Thoracic aorta (tissue), 2 donors: ENCODE measurements around the gene TSHZ2. TPM values are rescaled to one million over a fixed set of nuclear protein-coding genes. Genes with fewer than 3 reads are reported as not detected.

Source experiments
- ATAC-seq: fragments of 150-250 bp; one replicate; pipeline ENCODE4 v1.8.0; 2017; ENCODE audit warnings: low read depth; ENCODE audit not compliant: insufficient number of reproducible peaks, low FRiP score
- DNase-seq: peaks from one replicate; pipeline ENCODE4 v3.0.0-alpha.2; 2020; ENCODE audit warnings: low spot score
- H3K27ac ChIP-seq, 2 donors: fragments of 200-600 bp; sonication (generic); 1 replicate in 1 of 2; 2 replicates in 1 of 2; pipeline ENCODE4 v1.5.1; 2016; ENCODE audit warnings: mild to moderate bottlenecking in 2 of 2, moderate library complexity in 2 of 2
- H3K27me3 ChIP-seq: fragments of 200-600 bp; sonication (generic); replicated peaks from 2 replicates; pipeline ENCODE4 v1.6.0; 2016; ENCODE audit warnings: mild to moderate bottlenecking; ENCODE audit not compliant: insufficient read depth
- H3K36me3 ChIP-seq: fragments of 200-600 bp; sonication (generic); one replicate; pipeline ENCODE4 v1.5.1; 2016
- H3K4me1 ChIP-seq, 2 donors: fragments of 200-600 bp; sonication (generic); 1 replicate in 1 of 2; 2 replicates in 1 of 2; pipeline versions ENCODE4 v1.5.1 to v1.6.0; 2016; ENCODE audit warnings: low read depth in 2 of 2, mild to moderate bottlenecking in 1 of 2; ENCODE audit not compliant: control insufficient read depth in 1 of 2
- H3K4me3 ChIP-seq: fragments of 200-600 bp; sonication (generic); 2 replicates; pipeline ENCODE4 v1.5.1; 2016; ENCODE audit warnings: mild to moderate bottlenecking
- H3K9me3 ChIP-seq: fragments of 200-600 bp; sonication (generic); 2 replicates; pipeline ENCODE4 v1.5.1; 2016
- CTCF ChIP-seq: fragments of 200-600 bp; sonication (generic); IDR thresholded peaks from one replicate; pipeline ENCODE4 v1.5.1; 2019; ENCODE audit warnings: antibody characterized with exemption
- total RNA-seq, 2 donors: library from RNA; depleted of rRNA; stranded (reverse); fragments of >200 nt; gene quantifications; one replicate each; pipeline versions ENCODE4 v1.1.0 to v1.2.3, GENCODE V29; 2016

Gene TSHZ2
- total RNA-seq, 2 donors from 2014 or later, result 8.4 to 32.6 TPM

DNA sequence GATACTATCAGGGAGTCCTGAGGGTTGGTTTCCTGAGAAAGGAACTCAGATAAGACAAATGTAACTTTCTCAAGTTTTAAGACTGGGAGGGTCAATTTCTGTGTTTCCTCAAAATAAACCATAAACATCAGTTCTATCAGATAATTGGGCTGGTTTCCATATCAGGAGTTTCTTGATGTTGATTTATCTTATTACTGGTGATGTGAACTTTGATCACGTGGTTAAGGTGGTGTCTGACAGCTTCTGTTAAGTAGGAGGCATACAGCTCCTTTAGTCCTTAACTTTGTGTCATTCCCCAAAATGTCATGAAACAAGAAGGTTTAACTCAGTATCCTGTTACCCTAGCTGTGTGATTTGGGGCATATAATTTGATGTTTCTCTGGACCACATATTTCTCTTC is 476.3 kb downstream of the TSHZ2 start:
- H3K4me3 ChIP-seq, result no peak overlapping the region
- DNase-seq, result no peak
- TF ChIP-seq CTCF, result no peak
- no peaks in the 10 kb centered on the region for H3K4me1 ChIP-seq
- no peak overlapping the region for H3K27ac ChIP-seq
- H3K9me3 ChIP-seq, result no peaks in the 10 kb centered on the region
- no peaks in the 10 kb centered on the region for H3K36me3 ChIP-seq
- no peak for ATAC-seq
- H3K27me3 ChIP-seq, result no peaks in the 10 kb centered on the region

DNA sequence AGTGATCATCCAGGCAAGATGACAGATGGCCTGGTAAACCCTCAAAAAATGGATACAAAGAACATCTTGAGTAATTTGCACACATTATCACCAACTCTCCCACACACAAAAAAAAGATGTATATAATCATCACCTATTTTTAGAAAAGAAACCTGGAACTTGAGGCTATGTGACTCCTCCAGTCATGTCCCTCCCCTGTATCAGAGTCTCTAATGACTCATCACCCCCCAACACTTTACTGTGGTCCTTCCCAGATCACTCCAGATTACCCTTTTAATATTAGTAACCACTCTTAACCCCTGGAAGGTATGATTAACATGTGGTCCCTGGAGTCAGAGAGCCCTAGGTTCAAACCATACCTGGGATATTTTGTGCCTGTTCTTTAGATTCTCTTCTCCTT is 476.7 kb downstream of the TSHZ2 start:
- H3K4me1 ChIP-seq, result no peaks in the 10 kb centered on the region
- H3K4me3 ChIP-seq, result no peak overlapping the region
- no peak for TF ChIP-seq CTCF
- H3K27ac ChIP-seq, result no peak overlapping the region
- DNase-seq, result no peak
- no peaks in the 10 kb centered on the region for H3K27me3 ChIP-seq
- ATAC-seq, result no peak
- H3K9me3 ChIP-seq, result no peaks in the 10 kb centered on the region
- H3K36me3 ChIP-seq, result no peaks in the 10 kb centered on the region

- Histone ChIP-seq H3K27ac (no peak overlapping the region), H3K4me1 (no peaks in the 10 kb centered on the region), H3K27me3 (no peaks in the 10 kb centered on the region), H3K36me3 (no peaks in the 10 kb centered on the region), H3K9me3 (peaks cover 3% of the 10 kb centered on the region), H3K4me3 (no peak overlapping the region)
- ATAC-seq, result no peak
- no peak for DNase-seq
- TF ChIP-seq CTCF, result no peak
Observed at GRCh38 chr20:53453076-53453475, 480.9 kb downstream of the TSHZ2 start.

DNA sequence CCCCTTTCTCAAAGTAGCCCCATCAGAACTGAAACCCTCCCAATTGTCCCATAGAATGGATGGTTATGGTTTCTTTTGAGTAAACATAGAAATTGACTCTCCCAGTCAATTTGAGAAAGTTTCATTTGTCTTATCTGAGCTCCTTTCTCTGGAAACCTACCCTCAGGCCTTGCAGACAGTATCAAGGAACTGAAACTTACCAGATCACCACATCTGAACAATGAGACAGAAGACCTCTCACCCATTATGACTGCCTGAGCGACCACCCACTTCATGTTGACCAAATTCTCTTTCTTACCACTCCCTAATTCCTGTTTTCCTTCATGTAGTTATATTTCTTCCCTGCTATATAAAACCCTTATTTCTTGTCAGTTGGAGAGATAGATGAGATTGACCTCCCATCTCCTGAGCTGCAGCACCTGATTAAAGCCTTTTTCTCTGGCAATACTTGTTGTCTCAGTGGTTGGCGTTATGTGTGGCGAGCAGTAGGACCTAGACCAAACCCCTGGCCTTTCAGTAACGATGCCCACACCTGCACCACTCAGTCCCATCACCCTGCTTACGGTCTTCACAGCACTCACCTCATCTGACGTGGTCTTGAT is 482.6 kb downstream of the TSHZ2 start:
- no peaks in the 10 kb centered on the region for H3K4me1 ChIP-seq
- TF ChIP-seq CTCF, result no peak
- ATAC-seq (no peak), DNase-seq (no peak)
- H3K27ac ChIP-seq, result no peak overlapping the region
- H3K36me3 ChIP-seq, result no peaks in the 10 kb centered on the region
- H3K27me3 ChIP-seq, result no peaks in the 10 kb centered on the region
- peaks cover 3% of the 10 kb centered on the region for H3K9me3 ChIP-seq
- no peak overlapping the region for H3K4me3 ChIP-seq

DNA sequence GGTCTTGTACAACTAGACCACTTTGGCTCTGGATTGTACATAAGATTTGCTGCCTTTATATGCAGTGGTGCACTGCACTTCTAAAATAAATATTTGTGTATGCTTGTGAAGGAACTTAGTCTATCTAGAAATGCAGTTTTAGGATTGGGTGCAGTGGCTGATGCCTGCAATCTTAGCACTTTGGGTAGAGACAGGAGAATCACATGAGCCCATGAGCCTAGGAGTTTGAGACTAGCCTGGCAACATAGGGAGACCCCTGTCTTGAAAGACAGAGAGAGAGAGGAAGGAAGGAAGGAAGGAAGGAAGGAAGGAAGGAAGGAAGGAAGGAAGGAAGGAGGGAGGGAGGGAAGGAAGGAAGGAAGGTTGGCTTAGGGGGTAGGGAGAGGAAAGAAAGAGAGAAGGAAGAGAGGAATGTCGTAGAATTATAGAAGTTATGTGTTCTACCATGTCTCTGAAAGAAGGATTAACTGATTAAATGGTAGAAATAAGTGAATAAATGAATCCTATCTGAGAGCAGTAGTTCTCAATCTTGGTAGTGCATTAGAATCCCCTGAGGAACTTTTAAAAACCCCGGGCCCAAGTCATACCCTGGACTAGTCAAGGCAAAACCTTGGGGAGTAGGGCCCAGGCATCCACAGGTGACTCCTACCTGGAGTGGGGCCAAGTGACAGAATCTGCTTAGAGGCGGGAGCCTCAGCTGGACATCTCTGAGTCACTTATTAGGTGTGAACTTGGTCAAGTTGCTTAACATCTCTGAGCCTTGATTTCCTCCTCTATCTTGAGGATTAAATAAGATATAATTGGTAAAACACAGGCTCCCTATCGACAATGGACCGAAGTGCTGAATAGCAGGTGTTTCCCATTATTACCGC is 491.2 kb downstream of the TSHZ2 start:
- no peak for DNase-seq
- ATAC-seq, result no peak
- TF ChIP-seq CTCF, result no peak
- Histone ChIP-seq H3K36me3 (no peaks in the 10 kb centered on the region), H3K4me3 (no peak overlapping the region), H3K9me3 (no peaks in the 10 kb centered on the region), H3K27ac (no peak overlapping the region), H3K27me3 (no peaks in the 10 kb centered on the region), H3K4me1 (no peaks in the 10 kb centered on the region)
